GM21717 (cell line): Measurements from ENCODE around the gene CADM1.

Experiments
- ATAC-seq: cut with Tn5 transposase; IDR thresholded peaks from one replicate; pipeline ENCODE4 v1.9.1; 2021; ENCODE audit warnings: mild to moderate bottlenecking, moderate library complexity; ENCODE audit not compliant: unreplicated experiment

The CADM1 gene

GRCh38 chr11:115190196-115190595 lies 314.0 kb downstream of the CADM1 start:
- ATAC-seq = no peak

GRCh38 chr11:115188898-115189278 lies 315.3 kb downstream of the CADM1 start:
- no peak for ATAC-seq

- no peak for ATAC-seq
These were observed 315.9 kb downstream of the CADM1 start for GRCh38 chr11:115188188-115188897.

- ATAC-seq = no peak
These were observed 318.3 kb downstream of the CADM1 start for GRCh38 chr11:115185931-115186330.

GRCh38 chr11:115185507-115185906 lies 318.7 kb downstream of the CADM1 start:
- no peak for ATAC-seq

- no peak for ATAC-seq
These were observed 319.3 kb downstream of the CADM1 start for GRCh38 chr11:115184901-115185300.

GRCh38 chr11:115183830-115184229 lies 320.4 kb downstream of the CADM1 start:
- no peak for ATAC-seq

GRCh38 chr11:115183136-115183535 lies 321.1 kb downstream of the CADM1 start:
- ATAC-seq = no peak

- ATAC-seq = no peak
These were observed 321.8 kb downstream of the CADM1 start for GRCh38 chr11:115182282-115182955.

- ATAC-seq = no peak
These were observed 322.7 kb downstream of the CADM1 start for GRCh38 chr11:115181538-115181937.

- no peak for ATAC-seq
These were observed 323.9 kb downstream of the CADM1 start for GRCh38 chr11:115180272-115180671.

GRCh38 chr11:115179636-115180035 lies 324.6 kb downstream of the CADM1 start:
- no peak for ATAC-seq

- ATAC-seq = no peak
These were observed 325.5 kb downstream of the CADM1 start for GRCh38 chr11:115178705-115179104.

GRCh38 chr11:115173136-115173535 lies 331.1 kb downstream of the CADM1 start:
- no peak for ATAC-seq

- ATAC-seq = no peak
These were observed 333.9 kb downstream of the CADM1 start for GRCh38 chr11:115170133-115170815.

GRCh38 chr11:115169251-115169650 lies 335.0 kb downstream of the CADM1 start:
- no peak for ATAC-seq

GRCh38 chr11:115168686-115169085 lies 335.5 kb downstream of the CADM1 start:
- ATAC-seq = no peak

- no peak for ATAC-seq
These were observed 336.0 kb downstream of the CADM1 start for GRCh38 chr11:115168229-115168671.

- no peak for ATAC-seq
These were observed 336.8 kb downstream of the CADM1 start for GRCh38 chr11:115167456-115167855.

- ATAC-seq = no peak
These were observed 337.4 kb downstream of the CADM1 start for GRCh38 chr11:115166820-115167219.

GRCh38 chr11:115164774-115165173 lies 339.4 kb downstream of the CADM1 start:
- ATAC-seq = no peak

- ATAC-seq = no peak
These were observed 341.3 kb downstream of the CADM1 start for GRCh38 chr11:115162919-115163318.
